ENCODE results near the gene KCNG4.
"Not testable (repeated sequence)": the region's sequence is repeated elsewhere in the genome, so short reads cannot be mapped to it uniquely, and the experiment has no call there.

The KCNG4 gene

DNA sequence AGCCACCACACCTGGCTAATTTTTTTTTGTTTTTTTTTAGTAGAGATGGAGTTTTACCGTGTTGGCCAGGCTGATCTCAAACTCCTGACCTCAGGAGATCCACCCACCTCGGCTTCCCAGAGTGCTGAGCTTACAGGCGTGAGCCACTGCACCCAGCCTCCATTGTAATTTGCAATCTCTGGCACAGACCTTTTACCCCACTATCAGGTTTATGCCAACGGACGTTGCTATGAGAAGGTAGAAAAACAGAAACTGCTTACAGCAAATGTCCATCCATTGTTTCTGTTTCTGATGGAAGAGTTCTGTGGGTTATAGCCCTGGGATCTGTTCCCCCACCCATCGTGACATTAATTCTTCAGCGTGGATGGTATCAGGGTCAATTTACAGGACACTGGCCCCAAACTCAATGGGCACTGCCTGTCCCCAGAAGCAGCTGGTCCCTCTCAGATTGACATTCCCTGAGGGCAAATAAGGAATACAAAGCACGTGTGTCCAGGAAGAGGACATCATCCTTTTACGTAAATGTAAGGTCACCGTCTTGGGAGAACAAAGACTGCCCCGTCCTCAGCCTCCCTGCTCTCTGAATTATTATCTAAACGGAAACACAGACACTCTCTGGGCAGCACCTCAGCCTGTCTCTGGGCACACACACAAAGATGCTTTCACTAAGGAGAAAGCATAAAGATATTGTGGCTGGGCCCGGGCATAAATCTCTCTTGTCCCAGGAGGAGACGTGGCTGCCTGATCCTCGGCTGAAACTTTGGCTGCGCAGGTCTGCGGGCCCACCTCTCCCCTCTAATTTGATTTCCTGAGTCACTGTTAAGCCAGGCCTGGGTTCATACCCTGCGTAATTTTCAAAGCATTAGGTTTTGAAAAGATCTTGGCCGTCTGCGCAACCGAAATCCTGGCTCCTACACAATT lies 5.2 kb downstream of the KCNG4 start:
- no peak for DNase-seq (ENCODE audit: low read depth)

DNA sequence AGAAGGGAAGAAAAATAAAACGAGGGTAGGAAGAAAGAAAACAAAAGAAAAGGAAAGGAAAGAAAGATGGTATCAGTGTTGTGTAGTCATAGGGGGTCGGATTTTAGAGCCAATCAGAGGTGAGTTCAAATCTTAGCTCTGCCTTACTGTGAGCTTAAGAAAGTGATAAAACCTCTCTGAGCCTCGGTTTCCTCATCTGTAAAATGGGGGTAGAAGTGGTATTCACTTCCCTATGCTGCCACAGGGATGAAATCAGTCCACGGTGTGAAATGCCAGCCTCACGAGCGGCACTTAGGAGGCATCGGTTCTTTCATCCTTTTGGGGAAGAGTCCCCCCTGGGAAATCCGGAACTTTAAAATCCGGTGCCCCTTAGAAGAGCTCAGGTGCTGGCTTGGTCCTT lies 6.1 kb downstream of the KCNG4 start:
- no peak for DNase-seq (ENCODE audit: low read depth)

DNA sequence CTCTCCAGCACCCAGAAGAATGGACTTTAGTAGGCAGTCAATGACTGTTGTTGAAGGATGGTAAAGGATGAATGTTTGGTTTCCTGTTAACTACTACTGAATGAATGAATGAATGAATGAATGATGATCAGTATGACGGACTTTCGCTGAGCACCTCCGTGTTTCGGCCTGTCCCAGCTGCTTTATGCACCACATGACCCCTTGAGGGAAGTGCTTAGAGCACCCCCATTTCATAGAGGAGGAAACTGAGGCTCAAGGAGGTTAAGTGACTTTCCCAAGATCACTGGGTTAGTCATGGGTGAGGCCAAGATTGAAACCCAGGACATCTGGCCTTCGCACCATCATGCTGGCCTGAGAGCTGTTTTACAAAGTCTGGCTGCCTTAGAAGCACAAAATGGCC lies 6.8 kb downstream of the KCNG4 start:
- DNase-seq (ENCODE audit: low read depth): no peak

DNA sequence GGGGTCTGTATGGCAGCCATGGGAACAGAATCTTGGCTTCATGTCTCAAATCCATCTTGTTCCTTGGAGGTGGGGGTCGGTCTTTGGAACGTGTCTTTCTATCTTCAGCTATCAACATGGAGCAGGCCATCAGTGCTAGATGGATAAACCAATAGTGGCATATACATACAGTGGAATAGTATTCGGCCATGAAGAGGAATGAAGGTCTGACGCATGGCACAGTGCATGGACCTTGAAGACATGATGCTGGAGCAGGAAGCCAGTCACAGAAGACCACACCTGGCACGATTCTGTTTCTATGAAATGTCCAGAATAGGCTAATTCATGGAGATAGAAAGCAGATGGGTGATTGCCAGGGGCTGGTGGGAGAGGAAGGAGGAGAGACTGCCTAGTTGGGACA lies 7.8 kb downstream of the KCNG4 start:
- DNase-seq (ENCODE audit: low read depth): no peak

DNA sequence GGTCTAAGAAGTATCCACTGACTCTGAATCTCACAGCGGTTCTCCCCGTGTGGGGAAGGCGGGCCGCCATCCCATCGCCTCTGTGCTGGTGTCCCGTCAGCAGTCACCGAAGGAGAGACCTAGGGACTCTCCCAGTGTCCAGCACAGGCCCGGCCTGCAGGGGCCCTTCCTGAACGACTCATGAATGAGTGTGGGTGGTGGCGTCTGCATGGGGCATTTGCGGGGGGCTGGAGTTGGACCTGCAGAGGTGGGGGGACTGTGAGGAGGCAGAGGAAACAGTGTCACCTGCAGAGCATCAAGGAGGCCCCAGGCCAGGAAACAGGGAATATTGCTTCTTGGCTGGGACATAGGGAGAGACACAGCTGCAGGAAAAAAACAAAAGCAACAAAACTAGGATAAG lies 10.3 kb downstream of the KCNG4 start:
- DNase-seq (ENCODE audit: low read depth): no peak

DNA sequence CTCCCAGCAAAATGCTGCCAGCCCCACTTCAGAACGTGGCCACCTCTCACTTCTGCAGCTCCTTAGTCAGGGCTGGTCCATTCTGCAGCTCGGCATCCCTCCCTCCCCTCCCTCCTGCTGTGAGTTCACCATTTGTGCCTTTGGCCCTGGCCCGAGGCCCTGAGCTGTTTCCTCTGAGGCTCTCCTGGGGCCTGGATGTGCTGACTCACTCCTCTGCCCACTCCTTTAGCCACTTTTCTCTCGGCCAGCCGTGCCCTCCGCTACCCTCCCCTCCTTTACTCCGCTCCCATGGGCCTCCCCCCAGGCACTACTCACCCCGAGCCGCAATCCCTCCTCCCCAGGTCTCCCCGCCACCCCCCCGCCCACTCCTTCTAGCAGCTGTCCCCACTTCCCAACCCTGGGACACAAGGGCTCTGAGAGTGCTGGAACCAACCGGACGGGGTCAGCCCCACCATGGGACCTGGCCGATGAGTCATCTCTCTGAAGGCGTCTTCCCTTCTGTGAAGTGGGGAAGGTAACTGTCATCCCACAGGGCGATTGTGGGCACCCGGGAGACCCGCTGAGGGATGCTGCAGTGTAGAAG lies 11.5 kb downstream of the KCNG4 start:
- no peak for DNase-seq (ENCODE audit: low read depth)

DNA sequence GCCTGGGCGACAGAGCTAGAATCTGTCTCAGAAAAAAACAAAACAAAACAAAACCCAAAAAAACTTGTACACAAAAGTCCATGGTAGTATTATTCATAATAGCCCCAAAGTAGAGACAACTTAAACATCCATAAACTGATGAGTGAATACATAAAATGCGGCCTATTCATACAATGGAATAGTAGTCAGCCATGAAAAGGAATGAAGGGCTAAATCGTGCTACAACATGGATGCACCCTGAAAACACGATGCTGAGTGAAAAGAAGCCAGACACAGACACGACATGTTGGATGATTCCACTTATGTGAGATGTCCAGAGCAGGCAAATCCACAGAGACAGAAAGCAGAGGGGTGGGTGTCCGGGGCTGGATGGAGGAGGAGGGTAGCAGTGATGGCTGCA lies 12.3 kb downstream of the KCNG4 start:
- DNase-seq (ENCODE audit: low read depth): no peak

DNA sequence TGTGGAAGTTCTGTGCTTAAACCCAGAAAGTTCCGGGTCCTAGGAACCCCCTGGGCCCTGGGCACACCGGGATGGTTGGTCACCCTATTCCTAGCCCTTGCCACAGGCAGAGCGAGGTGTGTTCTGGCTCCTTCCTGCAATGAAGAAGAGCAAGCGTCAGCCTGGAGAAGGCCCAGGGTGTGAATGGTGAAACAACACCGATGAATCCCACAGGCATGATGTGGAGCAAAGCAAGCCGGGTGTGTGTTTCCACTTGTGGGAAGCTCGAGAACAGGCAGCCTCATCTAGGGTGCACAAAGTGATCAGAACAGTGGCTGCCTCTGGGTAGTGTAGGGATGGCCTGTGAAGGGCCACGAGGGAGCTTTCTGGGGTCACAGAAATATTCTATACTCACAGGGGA lies 13.8 kb downstream of the KCNG4 start:
- DNase-seq (ENCODE audit: low read depth): no peak

DNA sequence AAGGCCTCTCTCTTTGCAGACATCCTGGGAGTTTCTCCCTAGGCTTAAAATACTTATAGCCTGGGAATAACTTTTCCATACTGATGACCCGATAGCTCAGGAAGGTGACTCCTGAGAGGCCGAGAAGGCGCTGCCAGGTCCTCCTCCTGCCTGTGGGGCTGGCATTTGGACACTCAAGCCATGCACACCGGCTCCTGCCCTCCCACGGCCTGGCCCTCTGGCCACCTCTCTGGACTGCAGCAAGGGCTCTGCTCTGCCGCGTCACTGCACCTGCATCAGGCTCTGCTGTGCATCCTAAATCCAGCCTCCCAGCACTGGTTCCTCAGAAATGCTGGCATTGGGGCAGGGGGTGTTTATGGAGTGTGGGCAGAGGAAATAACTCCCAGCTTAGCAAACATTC lies 14.2 kb downstream of the KCNG4 start:
- no peak for DNase-seq (ENCODE audit: low read depth)

DNA sequence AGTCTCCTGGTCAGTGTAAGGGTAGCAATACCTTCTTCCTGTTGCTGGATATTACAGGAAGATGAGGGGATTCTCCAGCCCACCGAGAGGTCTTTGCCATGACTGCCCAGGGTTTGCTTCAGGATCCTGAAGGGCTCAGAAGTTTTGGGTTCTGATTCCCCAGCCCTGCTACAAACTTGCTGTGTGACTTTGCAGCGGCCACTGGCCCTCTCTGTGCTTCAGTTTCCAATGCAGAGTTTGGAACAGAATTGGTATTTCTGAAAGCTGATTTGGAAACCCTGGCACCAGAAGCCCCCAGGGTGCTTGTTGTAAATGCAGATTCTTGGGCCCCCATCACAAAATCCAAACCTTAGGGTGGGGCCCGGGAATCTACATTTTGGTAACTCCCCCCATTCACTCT lies 14.7 kb downstream of the KCNG4 start:
- no peak for DNase-seq (ENCODE audit: low read depth)

DNA sequence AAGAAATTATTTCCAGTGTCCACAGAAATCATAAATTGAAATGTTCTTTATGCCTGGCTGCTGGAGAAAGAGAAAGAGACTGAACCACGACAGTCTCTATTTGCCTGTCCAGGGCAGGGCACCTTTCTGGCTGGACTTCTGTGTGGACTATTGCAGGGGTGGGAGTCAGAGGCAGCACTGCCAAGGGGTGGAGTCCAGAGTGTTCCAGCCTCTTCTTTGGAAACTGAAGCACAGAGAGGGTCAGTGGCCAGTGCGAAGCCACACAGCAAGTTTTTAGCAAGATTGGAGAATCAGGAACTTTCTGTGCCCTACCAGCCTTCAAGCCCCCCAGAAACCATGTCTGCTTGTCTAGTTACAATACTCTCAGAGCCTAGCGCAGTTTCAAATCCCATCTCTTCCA lies 15.3 kb downstream of the KCNG4 start:
- DNase-seq (ENCODE audit: low read depth): no peak

DNA sequence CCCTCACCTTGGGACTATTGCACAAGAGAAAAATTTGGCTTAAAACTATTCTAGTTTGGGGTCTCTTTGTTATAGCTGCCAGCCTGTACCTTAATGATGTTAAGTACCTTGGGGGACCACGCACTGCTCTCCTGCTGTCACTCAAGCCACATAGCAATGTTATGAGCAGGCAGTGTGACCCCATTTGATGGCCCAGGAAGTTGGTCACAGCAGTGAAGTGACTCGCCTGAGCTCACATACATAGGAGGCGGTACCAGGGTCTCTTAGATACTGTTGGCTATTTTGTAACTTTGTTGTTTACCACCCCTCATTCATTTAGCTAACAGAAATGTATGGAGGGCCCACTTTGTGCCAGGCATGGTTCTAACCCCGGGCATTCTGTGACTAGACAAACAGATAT lies 16.4 kb downstream of the KCNG4 start:
- DNase-seq (ENCODE audit: low read depth): no peak

DNA sequence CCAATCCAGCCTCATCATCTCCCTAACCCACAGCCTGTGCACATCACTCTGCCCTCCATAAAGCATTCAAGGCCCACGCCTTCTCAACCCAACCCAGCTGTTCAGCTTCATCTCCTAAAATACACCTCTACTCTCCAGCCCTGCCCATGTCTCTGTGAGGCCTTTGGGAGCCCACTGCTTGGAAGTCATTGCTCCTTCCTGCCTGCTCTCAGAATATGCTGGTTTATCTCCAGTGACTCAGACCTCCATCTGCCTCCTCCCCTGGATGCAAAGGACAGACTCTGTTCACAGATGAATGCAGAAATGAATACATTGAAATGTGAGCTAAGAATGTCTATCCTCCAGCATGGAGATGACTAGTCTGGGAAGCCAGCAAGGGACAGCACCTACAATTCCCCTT lies 19.0 kb downstream of the KCNG4 start:
- no peak for DNase-seq (ENCODE audit: low read depth)

DNA sequence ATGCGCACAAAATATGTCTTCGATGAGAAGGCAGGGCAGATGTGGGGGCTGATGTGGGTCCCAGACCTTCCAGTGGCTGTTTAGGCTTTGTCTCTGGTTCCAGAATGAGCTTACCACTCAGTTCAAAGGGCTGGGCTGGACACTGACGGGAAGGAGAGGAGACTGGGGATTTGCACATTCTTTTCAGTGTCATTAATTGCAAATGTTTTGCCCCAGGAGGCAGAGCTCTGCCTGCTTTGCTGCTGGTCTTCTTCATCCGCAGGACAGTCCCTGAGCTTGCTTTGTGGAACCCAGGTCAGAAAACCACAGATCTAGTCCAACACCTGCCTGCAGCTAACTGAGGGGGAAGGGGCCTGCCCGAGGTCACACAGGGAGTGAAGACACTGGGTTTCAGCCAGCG lies 20.9 kb downstream of the KCNG4 start:
- DNase-seq (ENCODE audit: low read depth): no peak

DNA sequence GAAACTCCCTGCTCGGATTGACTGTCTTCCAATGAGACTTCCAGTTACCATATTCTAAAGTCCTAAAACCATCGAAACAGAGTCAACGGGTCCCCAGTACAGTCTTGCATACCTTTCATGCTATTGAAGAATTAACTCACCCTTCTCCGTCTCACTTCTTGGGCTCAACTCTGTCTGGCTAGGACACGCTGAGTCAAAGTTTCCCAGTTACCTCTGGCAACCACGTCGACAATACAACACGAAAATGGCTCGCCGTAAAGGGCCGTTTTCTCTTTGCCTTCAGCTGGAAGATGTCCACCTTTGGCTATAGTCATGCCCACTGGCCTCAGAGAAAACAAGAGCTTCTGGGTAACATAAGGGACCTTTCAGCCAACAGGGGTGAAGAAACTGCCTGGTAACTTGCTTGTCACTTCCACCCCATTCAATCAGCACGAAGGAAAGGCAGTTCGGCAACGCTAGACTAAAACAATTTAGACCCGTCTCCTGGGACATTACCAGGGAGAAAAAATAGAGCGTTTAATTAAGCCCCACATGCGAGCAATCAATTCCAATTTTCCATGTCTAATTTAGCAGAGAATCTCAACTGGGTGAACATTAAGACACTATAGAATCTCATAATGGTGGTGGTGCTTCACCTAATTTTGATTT lies 21.5 kb downstream of the KCNG4 start:
- DNase-seq (ENCODE audit: low read depth): no peak

DNA sequence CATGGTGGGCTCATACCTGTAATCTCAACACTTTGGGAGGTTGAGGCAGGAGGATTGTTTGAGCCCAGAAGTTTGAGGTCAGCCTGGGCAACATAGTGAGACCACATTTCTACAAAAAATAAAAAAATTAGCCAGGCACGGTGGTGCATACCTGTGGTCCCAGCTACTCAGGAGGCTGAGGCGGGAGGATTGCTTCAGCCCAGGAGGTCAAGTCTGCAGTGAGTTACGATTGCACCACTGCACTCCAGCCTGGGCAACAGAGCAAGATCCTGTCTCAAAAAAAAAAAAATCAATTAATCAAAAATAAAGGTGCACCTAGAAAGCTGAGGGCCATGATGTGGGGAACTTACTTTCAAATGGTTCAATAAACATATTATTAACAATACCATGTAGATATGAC lies 23.7 kb downstream of the KCNG4 start:
- not testable (repeated sequence) for DNase-seq (ENCODE audit: low read depth)

DNA sequence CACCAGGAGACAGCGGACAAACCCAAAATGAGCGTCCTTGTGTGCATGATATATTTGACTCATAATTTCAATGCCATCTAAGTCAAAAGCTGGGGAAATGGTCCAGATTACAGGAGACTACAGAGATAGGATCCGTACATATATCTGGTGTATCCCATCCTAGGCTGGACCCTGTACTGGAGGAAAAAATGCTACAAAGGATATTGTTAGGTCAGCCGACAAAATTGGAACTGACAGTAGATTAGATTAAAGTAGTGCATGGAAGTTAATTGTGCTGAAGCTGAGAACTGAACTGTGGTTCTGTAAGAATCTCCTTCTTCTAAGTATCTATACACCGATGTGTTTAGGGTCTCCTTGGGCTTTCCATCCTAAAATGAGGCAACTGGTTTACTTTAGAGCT lies 24.3 kb downstream of the KCNG4 start:
- DNase-seq (ENCODE audit: low read depth): no peak

DNA sequence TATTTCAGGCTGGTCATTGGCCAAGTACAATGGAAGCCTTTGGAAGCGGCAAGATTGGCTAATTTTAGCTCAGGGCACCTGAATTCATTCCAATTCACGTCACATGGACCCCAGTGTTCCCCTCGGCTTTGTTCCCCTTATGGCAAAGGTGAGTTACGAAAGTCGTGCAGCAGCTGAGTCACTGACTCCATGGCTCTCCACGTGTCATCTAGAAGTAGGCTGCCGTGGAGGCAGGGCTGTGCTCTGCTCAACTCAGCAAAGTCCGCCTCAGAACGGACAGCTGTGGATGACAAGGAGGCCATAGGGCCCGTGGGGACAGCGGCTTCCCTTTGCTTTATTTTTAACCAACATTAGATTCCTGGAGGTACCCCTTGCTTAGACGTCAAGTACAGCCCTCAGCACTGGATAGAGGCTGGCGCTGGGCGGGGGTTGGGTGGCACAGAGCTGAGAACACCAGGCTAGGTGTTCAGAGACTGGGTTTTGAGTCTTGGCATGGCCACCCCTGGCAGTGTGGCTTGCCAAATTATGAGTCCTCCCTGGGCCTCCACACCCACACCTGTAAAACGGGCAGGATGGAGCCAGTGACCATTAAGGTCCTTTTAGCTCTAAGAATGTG lies 25.3 kb downstream of the KCNG4 start:
- no peak for DNase-seq (ENCODE audit: low read depth)

DNA sequence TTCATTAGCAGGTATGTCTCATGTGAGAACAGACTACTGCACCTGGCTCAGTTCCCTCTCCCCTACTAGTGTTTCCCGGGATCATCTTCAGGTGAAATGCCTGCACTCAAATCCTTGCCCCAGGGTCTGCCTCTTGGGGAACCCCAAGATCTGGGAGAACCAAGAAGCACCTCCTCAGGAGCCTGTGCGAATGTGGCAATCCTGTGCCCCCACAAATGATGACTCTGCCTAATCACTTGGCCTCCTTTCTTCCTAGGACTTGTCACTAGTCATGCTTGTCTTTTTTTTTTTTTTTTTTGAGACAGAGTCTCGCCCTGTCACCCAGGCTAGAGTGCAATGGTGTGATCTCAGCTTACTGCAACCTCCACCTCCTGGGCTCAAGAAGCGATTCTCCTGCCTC lies 27.2 kb downstream of the KCNG4 start:
- no peak for DNase-seq (ENCODE audit: low read depth)

DNA sequence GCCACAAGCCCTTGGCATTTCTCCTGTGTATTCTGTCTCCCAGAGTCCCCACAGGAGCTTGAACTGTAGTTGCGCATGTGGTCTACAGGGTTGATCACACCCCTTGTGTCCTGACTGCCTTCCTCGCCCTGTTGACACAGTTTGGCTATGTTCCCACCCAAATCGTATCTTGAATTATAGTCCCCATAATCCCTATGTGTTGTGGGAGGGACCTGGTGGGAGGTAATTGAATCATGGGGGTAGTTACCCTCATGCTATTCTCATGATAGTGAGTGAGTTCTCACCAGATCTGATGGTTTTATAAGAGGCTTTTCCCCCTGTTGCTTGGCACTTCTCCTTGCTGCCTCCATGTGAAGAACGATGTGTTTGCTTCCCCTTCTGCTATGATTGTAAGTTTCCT lies 27.7 kb downstream of the KCNG4 start:
- no peak for DNase-seq (ENCODE audit: low read depth)

DNA sequence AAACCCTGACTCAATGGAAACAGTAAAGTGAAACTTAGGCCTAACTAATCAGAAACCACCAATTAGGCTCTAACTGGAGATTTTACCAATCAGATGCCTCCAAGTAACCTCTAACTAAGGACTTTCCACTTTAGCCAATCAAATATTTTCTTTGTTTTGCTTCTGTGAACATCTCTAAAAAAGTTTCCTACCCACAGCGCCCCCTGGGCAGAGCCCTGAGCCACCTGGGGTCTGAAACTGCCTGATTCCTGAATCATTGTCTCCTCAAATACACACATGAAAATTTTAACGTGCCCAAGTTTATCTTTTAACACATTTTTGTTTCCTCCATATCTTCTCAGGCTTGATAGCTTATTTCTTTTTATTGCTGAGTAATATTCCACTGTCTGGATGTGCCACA lies 29.8 kb downstream of the KCNG4 start:
- no peak for DNase-seq (ENCODE audit: low read depth)

DNA sequence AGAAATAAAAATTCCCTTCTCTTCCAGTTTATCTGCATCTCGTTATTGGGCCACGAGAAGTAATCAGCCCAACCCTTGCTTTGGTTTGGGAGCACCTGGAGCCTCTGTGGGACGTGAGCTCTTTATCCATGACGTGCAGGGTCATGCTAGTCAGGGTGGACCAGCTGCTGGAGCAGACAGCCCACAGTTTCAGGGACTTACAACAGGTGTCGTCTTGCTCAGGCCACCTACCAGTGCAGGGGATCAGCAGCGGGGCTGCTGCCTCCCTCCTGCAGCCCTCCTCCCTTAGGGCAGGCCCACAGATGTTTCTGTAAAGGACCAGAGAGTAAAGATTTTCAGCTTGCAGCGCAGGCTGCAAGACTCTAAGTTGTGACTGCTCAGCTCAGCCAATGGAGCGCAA lies 31.9 kb downstream of the KCNG4 start:
- DNase-seq (ENCODE audit: low read depth): no peak

DNA sequence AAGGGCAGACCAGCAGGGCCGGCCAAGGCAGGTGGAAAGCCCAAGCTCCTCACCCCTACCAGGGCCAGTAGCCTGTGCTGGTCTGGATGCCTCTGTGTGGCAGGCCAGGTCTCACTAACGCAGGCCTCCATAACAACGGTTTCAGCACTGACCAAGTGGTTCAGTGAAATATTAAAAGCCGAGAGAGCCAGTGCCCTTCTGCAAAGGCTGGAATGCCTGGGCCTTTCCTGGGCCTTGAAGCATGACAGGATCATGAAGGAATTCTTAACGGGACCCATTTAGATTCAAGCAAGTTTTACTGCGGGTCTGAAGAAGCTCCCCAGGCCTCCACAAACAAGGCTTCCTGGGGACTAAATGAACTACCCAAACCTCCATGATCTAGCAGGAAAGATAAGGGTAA lies 32.6 kb downstream of the KCNG4 start:
- DNase-seq (ENCODE audit: low read depth): no peak

Data from activated T-cell treated with anti-CD3 and anti-CD28 coated beads for 24 hours (primary cell).